HepG2 (cell line): ENCODE measurements around the gene DNAAF1. TPM values are rescaled to one million over a fixed set of nuclear protein-coding genes. Genes with fewer than 3 reads are reported as not detected.

ENCODE experiments used
- ATAC-seq: fragments of 200-7000 bp; cut with Tn5 transposase; 3 replicates; pipeline ENCODE4 v1.9.1; 2020; ENCODE audit warnings: mild to moderate bottlenecking, moderate library complexity
- BruUV-seq: library from RNA; stranded (reverse); fragments of 400-500 nt; replicated peaks from 2 replicates; lab custom pipeline; 2021; lab: Mats Ljungman, UMichigan
- CTCF ChIA-PET: fragments of 300-600 bp; formaldehyde crosslinking; extraction: SDS; loops from one replicate; lab custom pipeline; 2021; ENCODE audit warnings: low total read pairs, inconsistent platforms, low intra/inter-chr PET ratio; lab: Yijun Ruan, JAX
- POLR2A ChIA-PET: fragments of 350-600 bp; sonication (Branson Sonifier 250); formaldehyde crosslinking; loops from one replicate; lab custom pipeline; 2020; ENCODE audit warnings: antibody characterized with exemption, inconsistent platforms; lab: Yijun Ruan, JAX
- DNase-seq: peaks from one replicate; pipeline ENCODE4 v3.0.0-alpha.2; 2015; ENCODE audit warnings: low spot score
- FAIRE-seq: peaks from 3 replicates; lab custom pipeline; 2011; peaks lifted over from hg19 to GRCh38; lab: Jason Lieb, UNC
- H2AFZ ChIP-seq: one replicate; pipeline ENCODE4 v1.6.1; 2011; ENCODE audit warnings: low read length, inconsistent platforms
- H3K27ac ChIP-seq: fragments of 300-600 bp; 3 replicates; pipeline ENCODE4 v1.8.0; 2011; ENCODE audit warnings: mixed run types, mild to moderate bottlenecking, mixed read lengths, low read length, inconsistent platforms; ENCODE audit not compliant: insufficient read depth; ENCODE audit errors: extremely low read length
- H3K27me3 ChIP-seq, 2 experiments: fragments of 200-600 bp in 1 of 2; 2 replicates in 1 of 2; 3 replicates in 1 of 2; pipeline versions ENCODE4 v1.6.0 to v1.8.0; 2011; ENCODE audit warnings: low read length in 2 of 2, mild to moderate bottlenecking in 2 of 2, moderate library complexity in 2 of 2, inconsistent platforms in 1 of 2; ENCODE audit not compliant: insufficient read depth in 2 of 2, control insufficient read depth in 1 of 2
- H3K36me3 ChIP-seq, 2 experiments: fragments of 200-600 bp in 1 of 2; replicated peaks in 1 of 2; 2 replicates in 1 of 2; 3 replicates in 1 of 2; pipeline versions ENCODE4 v1.5.1 to v1.8.0; 2011; ENCODE audit warnings: low read length in 2 of 2, inconsistent platforms in 1 of 2; ENCODE audit not compliant: insufficient read depth in 2 of 2, control insufficient read depth in 1 of 2
- H3K4me1 ChIP-seq: 2 replicates; pipeline ENCODE4 v1.5.1; 2012; ENCODE audit warnings: low read length, inconsistent platforms; ENCODE audit not compliant: insufficient read depth
- H3K4me2 ChIP-seq: 2 replicates; pipeline ENCODE4 v1.6.0; 2011; ENCODE audit warnings: low read depth, low read length, inconsistent platforms
- H3K4me3 ChIP-seq, 3 experiments: fragments of 200-600 bp in 1 of 3; sonication (generic), shearing (Covaris generic) in 1 of 3; replicated peaks in 1 of 3; 2 replicates each; pipeline ENCODE4 v1.5.1; 2011 to 2016; ENCODE audit warnings: low read length in 3 of 3, inconsistent platforms in 2 of 3, low read depth in 2 of 3, mild to moderate bottlenecking in 2 of 3, control low read depth in 1 of 3, mixed read lengths in 1 of 3; ENCODE audit not compliant: insufficient read depth in 1 of 3
- H3K79me2 ChIP-seq: one replicate; pipeline ENCODE4 v1.6.1; 2011; ENCODE audit warnings: low read length, inconsistent platforms; ENCODE audit not compliant: insufficient read depth
- H3K9ac ChIP-seq: 2 replicates; pipeline ENCODE4 v1.6.0; 2011; ENCODE audit warnings: mild to moderate bottlenecking, low read depth, low read length, inconsistent platforms; ENCODE audit not compliant: insufficient read depth
- H3K9me3 ChIP-seq: 2 replicates; pipeline ENCODE4 v1.5.1; 2012; ENCODE audit warnings: mild to moderate bottlenecking, low read length
- H4K20me1 ChIP-seq: 2 replicates; pipeline ENCODE4 v1.6.0; 2011; ENCODE audit warnings: inconsistent platforms, mild to moderate bottlenecking, low read length, moderate library complexity; ENCODE audit not compliant: insufficient read depth
- FOSL2 ChIP-seq: sonication (generic); formaldehyde crosslinking; IDR thresholded peaks from 2 replicates; pipeline ENCODE4 v1.4.0; 2020; ENCODE audit warnings: missing genetic modification reagents
- NFAT5 ChIP-seq: sonication (generic); formaldehyde crosslinking; IDR thresholded peaks from 2 replicates; pipeline ENCODE4 v1.4.0; 2020; ENCODE audit warnings: missing genetic modification reagents
- POLR2AphosphoS2 ChIP-seq: IDR thresholded peaks from 2 replicates; pipeline ENCODE4 v1.6.1; 2011; ENCODE audit warnings: low read depth, low read length, improper control_type of control experiment
- WGBS: methylation state at CpG from one replicate; pipeline ENCODE4 v1.1.6; 2017; ENCODE audit warnings: low lambda C conversion rate; 5-methylcytosine and 5-hydroxymethylcytosine counted together
- in situ Hi-C: cut with HindIII; loops from 2 replicates; pipeline ENCODE4 v1.10.0; 2017; ENCODE audit warnings: low pct_unique_long_range_greater_than_20kb; ENCODE audit not compliant: extremely low pct_ligation_motif_present
- intact Hi-C: fragments of 100-400 bp; cut with micrococcal nuclease; formaldehyde crosslinking; loops from one replicate; pipeline ENCODE4 v1.10.0; 2022; ENCODE audit not compliant: unreplicated experiment
- polyA plus RNA-seq, 8 experiments: library from polyadenylated mRNA; depleted of rRNA in 3 of 8; stranded (reverse) in 7 of 8; unstranded in 1 of 8; fragments of >200 nt; fragmentation: Illumina TruSeq in 4 of 8; extraction: Trizol in 4 of 8; gene quantifications; 2 replicates each; pipeline versions ENCODE4 v1.2.1 to v1.2.3, GENCODE V29; 2011 to 2016; ENCODE audit warnings: low read depth in 4 of 8, missing spikeins in 1 of 8, mixed read lengths in 1 of 8; ENCODE audit not compliant: insufficient read depth in 1 of 8
- total RNA-seq, 5 experiments: library from RNA; depleted of rRNA; stranded (reverse); fragments of >200 nt; fragmentation: Illumina TruSeq; extraction: Trizol; gene quantifications; 2 replicates each; pipeline ENCODE4 v1.2.3, GENCODE V29; 2016; ENCODE audit warnings: low read depth in 1 of 5
- TF ChIP-seq, protein P1 (sequence below): sonication (generic); formaldehyde crosslinking; conservative IDR thresholded peaks from 2 replicates; pipeline ENCODE4 v1.8.1; 2023; ENCODE audit warnings: missing genetic modification reagents

Gene DNAAF1
- total and polyA plus RNA-seq, 2 of the 13 experiments (the other 11 are each of a cell fraction or from before 2014, with no cell fraction given) = 0.04 TPM; not detected in 1

DNA sequence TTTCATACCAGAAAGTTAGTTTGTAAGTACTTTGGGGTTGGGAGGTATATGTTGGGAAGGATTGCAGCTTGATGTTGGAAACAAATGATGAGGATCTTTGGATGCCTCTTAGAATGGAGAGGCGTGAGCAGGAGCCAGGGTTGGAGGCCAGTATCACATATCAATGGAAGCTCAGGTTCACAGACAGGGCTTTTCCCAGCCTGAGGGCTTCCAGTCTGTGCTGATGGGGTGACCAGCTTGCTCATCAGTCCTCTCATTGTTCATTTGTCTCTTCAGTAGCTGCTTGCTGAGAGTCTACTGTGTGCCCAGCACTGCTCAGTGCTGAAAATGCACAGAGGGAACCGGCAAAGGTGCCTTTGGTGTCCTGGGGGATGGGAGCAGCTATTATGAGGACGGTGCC is 5.8 kb downstream of the DNAAF1 start:
- Histone ChIP-seq H3K4me3 (no peak overlapping the region), H3K27ac (no peak overlapping the region), H3K4me2 (no peak overlapping the region), H3K9ac (no peak overlapping the region), H3K36me3 (no peaks in the 10 kb centered on the region), H3K9me3 (no peaks in the 10 kb centered on the region), H2AFZ (no peak overlapping the region), H3K27me3 (peaks cover 3 to 26% of the 10 kb centered on the region in 2 experiments), H3K4me1 (peaks cover 6% of the 10 kb centered on the region; the same call in 1 of the 2 replicates), H4K20me1 (no peaks in the 10 kb centered on the region), H3K79me2 (no peaks in the 10 kb centered on the region)
- in situ Hi-C loops = no loop called here
- ChIA-PET CTCF (no interaction called here), POLR2A (interaction anchor here (1.2 to 2.4 kb wide), 2 partner anchors 28 to 34 kb away, joined by 4 to 6 read pairs; partner anchors contain the start of gene MBTPS1)
- 8% methylated on average over 3 of the region's 3 CpGs for WGBS
- no peak; the same call in 2 of the 3 replicates for ATAC-seq
- no TSS peak for BruUV-seq
- TF ChIP-seq, protein P1, sequence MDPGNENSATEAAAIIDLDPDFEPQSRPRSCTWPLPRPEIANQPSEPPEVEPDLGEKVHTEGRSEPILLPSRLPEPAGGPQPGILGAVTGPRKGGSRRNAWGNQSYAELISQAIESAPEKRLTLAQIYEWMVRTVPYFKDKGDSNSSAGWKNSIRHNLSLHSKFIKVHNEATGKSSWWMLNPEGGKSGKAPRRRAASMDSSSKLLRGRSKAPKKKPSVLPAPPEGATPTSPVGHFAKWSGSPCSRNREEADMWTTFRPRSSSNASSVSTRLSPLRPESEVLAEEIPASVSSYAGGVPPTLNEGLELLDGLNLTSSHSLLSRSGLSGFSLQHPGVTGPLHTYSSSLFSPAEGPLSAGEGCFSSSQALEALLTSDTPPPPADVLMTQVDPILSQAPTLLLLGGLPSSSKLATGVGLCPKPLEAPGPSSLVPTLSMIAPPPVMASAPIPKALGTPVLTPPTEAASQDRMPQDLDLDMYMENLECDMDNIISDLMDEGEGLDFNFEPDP (CRISPR knock-in tag) = 0 out of 2 replicates have a peak, but pooled peaks have one; percentile 29
- TF ChIP-seq POLR2AphosphoS2 = no peak
- FAIRE-seq = no peak
- intact Hi-C loops = no loop called here
- DNase-seq = no peak

DNA sequence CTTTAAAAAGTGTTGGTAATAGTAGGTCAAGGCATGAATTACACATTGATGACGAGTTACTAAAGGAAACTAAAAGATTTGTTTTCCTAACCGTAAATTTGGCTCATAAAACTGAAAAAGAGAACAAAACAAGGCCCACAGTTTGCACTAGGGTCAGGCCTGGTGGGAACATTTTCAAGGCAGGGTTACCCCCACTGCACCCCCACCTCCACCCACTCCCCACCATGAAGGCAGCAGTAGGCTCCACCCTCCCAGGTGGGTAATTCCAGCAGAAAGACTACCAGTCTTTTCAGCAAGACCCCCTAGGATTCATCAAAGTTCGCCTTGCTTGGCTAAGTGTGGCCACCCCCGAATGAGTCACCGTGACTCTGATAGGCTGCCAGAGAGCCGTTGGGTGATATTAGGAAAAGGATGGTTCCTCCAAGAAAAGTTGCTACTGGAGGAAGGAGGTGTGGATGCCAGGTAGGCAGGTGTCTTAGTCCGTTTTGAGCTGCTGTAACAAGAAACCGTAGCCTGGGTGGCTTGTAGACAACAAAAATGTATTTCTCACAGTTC is 8.6 kb downstream of the DNAAF1 start:
- peaks cover 6% of the 10 kb centered on the region; the same call in 1 of the 2 replicates for H3K4me1 ChIP-seq
- H3K4me2 ChIP-seq = no peak overlapping the region
- no peak overlapping the region for H3K27ac ChIP-seq
- no TSS peak for BruUV-seq
- intact Hi-C loops (no loop called here), in situ Hi-C loops (no loop called here)
- H3K9ac ChIP-seq = no peak overlapping the region
- H3K36me3 ChIP-seq = no peaks in the 10 kb centered on the region
- CTCF ChIA-PET = no interaction called here
- H3K9me3 ChIP-seq = no peaks in the 10 kb centered on the region
- no peaks in the 10 kb centered on the region; the same call in 1 of the 2 replicates for H4K20me1 ChIP-seq
- H2AFZ ChIP-seq = no peak overlapping the region
- H3K4me3 ChIP-seq = no peak overlapping the region
- DNase-seq (no peak), ATAC-seq (no peak; the same call in 2 of the 3 replicates), FAIRE-seq (no peak)
- POLR2A ChIA-PET = no interaction called here
- 20% methylated on average over 8 of the region's 8 CpGs for WGBS
- peaks cover 2 to 36% of the 10 kb centered on the region in 2 experiments; a peak in 3 of 5 replicates for H3K27me3 ChIP-seq
- no peaks in the 10 kb centered on the region for H3K79me2 ChIP-seq
- no peak for TF ChIP-seq NFAT5 (CRISPR knock-in tag)
- TF ChIP-seq FOSL2 (CRISPR knock-in tag) = peak; percentile 64
